Activated T-cell treated with anti-CD3 and anti-CD28 coated beads for 24 hours (primary cell): Measurements from ENCODE around the gene CSTPP1.

ENCODE experiments used
- DNase-seq: peaks from one replicate; pipeline ENCODE4 v3.0.0-alpha.2; 2020; ENCODE audit warnings: low read depth

Gene CSTPP1, protein sequence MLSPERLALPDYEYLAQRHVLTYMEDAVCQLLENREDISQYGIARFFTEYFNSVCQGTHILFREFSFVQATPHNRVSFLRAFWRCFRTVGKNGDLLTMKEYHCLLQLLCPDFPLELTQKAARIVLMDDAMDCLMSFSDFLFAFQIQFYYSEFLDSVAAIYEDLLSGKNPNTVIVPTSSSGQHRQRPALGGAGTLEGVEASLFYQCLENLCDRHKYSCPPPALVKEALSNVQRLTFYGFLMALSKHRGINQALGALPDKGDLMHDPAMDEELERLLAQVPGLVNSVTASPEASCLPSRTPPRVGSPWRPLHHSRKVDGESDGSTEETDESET

GRCh38 chr11:46936138-46937110 lies at the start of gene CSTPP1:
CSTPP1 (plus strand) TSS chr11:46936761; CDS start chr11:46936806, 45 bp downstream.
- DNase-seq = peak; percentile 92

DNA sequence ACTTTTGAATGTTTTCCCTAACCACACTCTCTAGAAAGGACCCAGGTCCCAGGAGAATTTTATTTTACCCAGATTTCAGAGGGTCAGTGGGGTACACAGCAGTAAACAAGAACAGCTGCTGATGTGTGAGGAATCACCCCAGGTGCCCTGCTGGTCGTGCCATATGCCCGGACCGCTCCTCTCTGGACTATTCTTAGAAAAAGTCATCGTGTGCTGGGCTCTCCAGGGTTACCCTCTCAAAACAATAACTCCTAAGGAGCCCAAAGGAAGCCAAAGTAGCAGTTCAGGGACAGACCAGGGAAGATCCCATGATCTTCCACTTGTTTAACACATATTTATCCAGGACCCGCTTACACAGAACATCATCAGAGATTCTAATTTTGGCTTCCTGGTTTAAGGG lies 47.9 kb upstream of the CSTPP1 start:
- no peak for DNase-seq

GRCh38 chr11:46889251-46889650 lies 47.3 kb upstream of the CSTPP1 start:
- DNase-seq = no peak

- peak; percentile 68 for DNase-seq
Measured at GRCh38 chr11:46889689-46890475, 46.7 kb upstream of the CSTPP1 start.

- DNase-seq = no peak
Measured at GRCh38 chr11:46890665-46891064, 45.9 kb upstream of the CSTPP1 start.

- no peak for DNase-seq
Measured at GRCh38 chr11:46892109-46892508, 44.5 kb upstream of the CSTPP1 start.

- DNase-seq = no peak
Measured at GRCh38 chr11:46892838-46893237, 43.7 kb upstream of the CSTPP1 start.

GRCh38 chr11:46894506-46894905 lies 42.1 kb upstream of the CSTPP1 start:
- DNase-seq = no peak

- DNase-seq = no peak
Measured at GRCh38 chr11:46894961-46895360, 41.6 kb upstream of the CSTPP1 start.

- DNase-seq = no peak
Measured at GRCh38 chr11:46895821-46896220, 40.7 kb upstream of the CSTPP1 start.

- DNase-seq = no peak
Measured at GRCh38 chr11:46896719-46897406, 39.7 kb upstream of the CSTPP1 start.

- no peak for DNase-seq
Measured at GRCh38 chr11:46898396-46899095, 38.0 kb upstream of the CSTPP1 start.

- no peak for DNase-seq
Measured at GRCh38 chr11:46899501-46900025, 37.0 kb upstream of the CSTPP1 start.

DNA sequence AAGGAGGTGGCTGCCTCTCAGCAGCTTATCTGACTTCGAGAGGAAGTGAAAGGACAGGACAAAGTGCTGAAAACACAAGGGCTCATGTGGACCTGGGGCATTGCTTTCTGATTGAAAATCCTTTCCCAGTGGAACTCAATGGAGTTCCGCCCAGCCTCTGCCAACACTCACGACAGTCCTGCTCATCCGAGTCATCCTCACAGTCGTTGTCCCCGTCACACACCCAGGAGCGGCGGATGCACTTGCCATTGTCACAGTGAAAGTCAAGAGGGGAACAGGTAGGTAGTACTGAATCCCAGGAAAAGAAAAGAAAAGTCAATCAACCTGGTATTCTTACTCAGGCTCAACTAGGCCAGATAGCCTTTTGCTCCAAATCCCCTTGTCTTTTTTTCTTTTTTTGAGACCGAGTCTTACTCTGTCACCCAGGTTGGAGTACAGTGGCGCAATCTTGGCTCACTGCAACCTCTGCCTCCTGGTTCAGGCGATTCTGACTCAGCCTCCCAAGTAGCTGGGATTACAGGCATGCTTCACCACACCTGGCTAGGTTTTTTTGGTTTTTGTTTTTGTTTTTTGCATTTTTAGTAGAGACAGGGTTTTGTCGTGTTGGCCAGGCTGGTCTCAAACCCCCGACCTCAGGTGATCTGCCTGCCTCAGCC lies 36.3 kb upstream of the CSTPP1 start:
- no peak for DNase-seq

DNA sequence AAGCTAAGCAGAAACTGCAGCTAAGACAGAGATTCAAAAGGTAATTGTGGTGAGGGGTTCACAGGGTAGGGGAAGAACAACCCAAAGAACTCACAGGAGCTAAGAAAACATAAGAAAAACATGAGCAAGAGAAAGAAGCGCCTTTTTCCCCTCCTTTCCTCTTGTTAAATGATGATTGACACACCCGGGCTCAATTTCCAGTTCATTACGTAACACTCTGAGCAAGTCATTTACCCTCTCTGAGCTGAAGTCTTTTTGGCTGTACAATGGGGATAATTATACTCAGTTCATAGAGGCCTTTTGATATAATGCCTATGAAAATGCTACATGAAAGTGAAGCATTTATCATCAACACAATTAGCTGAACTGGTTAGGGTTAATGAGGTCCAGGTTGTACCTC lies 35.4 kb upstream of the CSTPP1 start:
- DNase-seq = no peak

GRCh38 chr11:46902694-46903093 lies 33.9 kb upstream of the CSTPP1 start:
- no peak for DNase-seq

DNA sequence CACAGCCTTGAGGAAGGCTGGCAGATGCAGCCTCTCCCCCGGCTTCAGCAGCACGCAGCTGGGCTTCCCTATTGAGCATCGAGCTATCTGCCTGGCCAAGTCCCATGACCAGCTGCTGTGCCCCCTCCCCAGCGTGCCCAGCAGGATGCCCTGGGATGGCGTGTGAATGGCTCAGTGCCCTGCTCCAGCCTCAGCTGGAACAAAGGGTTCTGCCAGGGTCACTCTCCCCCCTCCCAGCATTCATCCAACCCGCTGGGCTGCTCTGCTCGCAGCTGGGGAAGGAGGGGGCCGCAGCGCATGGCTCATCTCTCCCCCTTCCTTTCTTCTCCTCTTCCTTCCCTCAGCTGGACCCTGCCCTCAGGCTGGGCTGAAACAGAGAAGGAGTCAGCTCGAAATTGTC lies 32.7 kb upstream of the CSTPP1 start:
- DNase-seq = no peak

- no peak for DNase-seq
Measured at GRCh38 chr11:46905806-46906205, 30.8 kb upstream of the CSTPP1 start.

GRCh38 chr11:46906609-46907041 lies 29.9 kb upstream of the CSTPP1 start:
- DNase-seq = no peak

GRCh38 chr11:46907606-46908005 lies 29.0 kb upstream of the CSTPP1 start:
- no peak for DNase-seq
